Spleen (tissue), 11 donors: ENCODE measurements around the gene OLFML3. TPM values are rescaled to one million over a fixed set of nuclear protein-coding genes. Genes with fewer than 3 reads are reported as not detected.

Experiments
- DNase-seq: peaks from one replicate; pipeline ENCODE4 v3.0.0-alpha.2; 2020
- H3K27ac ChIP-seq, 8 donors: fragments of 200-600 bp; sonication (generic) in 7 of 8; 1 replicate in 4 of 8; 2 replicates in 4 of 8; pipeline versions ENCODE4 v1.5.0 to v1.8.0; 2016 to 2021; ENCODE audit warnings: inconsistent platforms in 4 of 8, mild to moderate bottlenecking in 4 of 8, moderate library complexity in 1 of 8
- H3K27me3 ChIP-seq, 7 donors: fragments of 200-600 bp; sonication (generic) in 6 of 7; replicated peaks in 1 of 7; 1 replicate in 4 of 7; 2 replicates in 3 of 7; pipeline versions ENCODE4 v1.5.0 to v1.8.0; 2016 to 2021; ENCODE audit warnings: inconsistent platforms in 3 of 7, mild to moderate bottlenecking in 1 of 7
- H3K36me3 ChIP-seq, 6 donors: fragments of 200-600 bp; sonication (generic) in 5 of 6; 1 replicate in 4 of 6; 2 replicates in 2 of 6; pipeline versions ENCODE4 v1.5.0 to v1.8.0; 2016 to 2021; ENCODE audit warnings: inconsistent platforms in 2 of 6
- H3K4me1 ChIP-seq, 6 donors: fragments of 200-600 bp; sonication (generic) in 5 of 6; 1 replicate in 3 of 6; 2 replicates in 3 of 6; pipeline versions ENCODE4 v1.5.0 to v1.8.0; 2016 to 2021; ENCODE audit warnings: inconsistent platforms in 3 of 6
- H3K4me3 ChIP-seq, 8 donors: fragments of 200-600 bp; sonication (generic) in 7 of 8; 1 replicate in 4 of 8; 2 replicates in 4 of 8; pipeline versions ENCODE4 v1.5.0 to v1.8.0; 2016 to 2021; ENCODE audit warnings: inconsistent platforms in 4 of 8, mild to moderate bottlenecking in 4 of 8, moderate library complexity in 2 of 8
- H3K9me3 ChIP-seq, 8 donors: fragments of 200-600 bp; sonication (generic) in 7 of 8; 1 replicate in 4 of 8; 2 replicates in 4 of 8; pipeline versions ENCODE4 v1.5.0 to v1.8.0; 2016 to 2021; ENCODE audit warnings: inconsistent platforms in 4 of 8
- CTCF ChIP-seq, 11 experiments: fragments of 200-600 bp in 7 of 11; fragments of 450-650 bp in 4 of 11; sonication (generic) in 4 of 11; IDR thresholded peaks in 8 of 11; conservative IDR thresholded peaks in 3 of 11; 1 replicate in 7 of 11; 2 replicates in 4 of 11; pipeline versions ENCODE4 v1.4.0 to v1.8.0; 2016 to 2021; ENCODE audit warnings: antibody characterized with exemption in 11 of 11, inconsistent platforms in 4 of 11, mild to moderate bottlenecking in 1 of 11
- POLR2A ChIP-seq, 3 donors: fragments of 450-650 bp; IDR thresholded peaks; one replicate each; pipeline ENCODE4 v1.5.1; 2017; ENCODE audit warnings: antibody characterized with exemption in 3 of 3, mild to moderate bottlenecking in 1 of 3
- POLR2AphosphoS5 ChIP-seq, 3 donors: sonication (generic); formaldehyde crosslinking; IDR thresholded peaks; one replicate each; pipeline ENCODE4 v1.5.1; 2017; ENCODE audit warnings: antibody characterized with exemption in 3 of 3
- WGBS, 5 donors: extraction: QIAGEN DNeasy Blood & Tissue Kit in 3 of 5; methylation state at CpG; one replicate each; pipeline versions ENCODE4 v1.1.5 to v1.1.7; 2013 to 2018; 5-methylcytosine and 5-hydroxymethylcytosine counted together
- intact Hi-C: fragments of 100-400 bp; cut with DNase I; formaldehyde crosslinking; loops from one replicate; pipeline ENCODE4 v1.15.0; 2023; ENCODE audit warnings: low total_unique reads
- polyA plus RNA-seq, 3 donors: library from polyadenylated mRNA; stranded (reverse); fragments of 200-250 nt; gene quantifications; one replicate each; pipeline ENCODE4 v1.2.1, GENCODE V29; 2013
- total RNA-seq, 7 donors: library from RNA; depleted of rRNA in 3 of 7; stranded (reverse); fragments of >200 nt in 3 of 7; fragmentation: NEBNext Ultra II Directional in 4 of 7; extraction: Animal tissue kit (Norgen Biotek cat#: 25700) in 4 of 7; gene quantifications; one replicate each; pipeline versions ENCODE4 v1.1.0 to v1.2.1, GENCODE V29; 2016 to 2021
- donor health status: healthy with polysubstance abuse.
- donor health status: DM: no; HTN: no; CAD: no; lungs with moderate emphysema.
- donor health status: DM: no; HTN: no; CAD: no.
- donor health status: Bipolar disorder and iron deficiency.
- donor health status: healthy.
- donor health status: DM: no; HTN: no; CAD: no.
- donor health status: DM: yes; HTN: yes; CAD: no.

Gene OLFML3
- total and polyA plus RNA-seq, 10 donors = 1.2 to 10.9 (median 5.1) TPM

GRCh38 chr1:113998361-113998760 is 19.1 kb downstream of the OLFML3 start:
- Histone ChIP-seq H3K27ac (no peak overlapping the region), H3K4me1 (peaks cover 0 to 5% (median 0%) of the 10 kb centered on the region in 6 donors), H3K27me3 (no peaks in the 10 kb centered on the region), H3K4me3 (no peak overlapping the region), H3K9me3 (peaks cover 4 to 33% (median 28%) of the 10 kb centered on the region in 8 donors), H3K36me3 (no peaks in the 10 kb centered on the region)
- WGBS, 5 donors = 3 to 11% (median 5%) methylated on average over 4 of the region's 4 CpGs
- no peak for DNase-seq
- TF ChIP-seq POLR2AphosphoS5 (IDR thresholded peaks at IDR 0.05) (no peak), POLR2A (IDR thresholded peaks at IDR 0.05) (no peak), CTCF (IDR thresholded peaks at IDR 0.05 in 8 of 11, conservative IDR thresholded peaks at IDR 0.05 in 3 of 11) (no peak)
- intact Hi-C loops = no loop called here

- H3K27me3 ChIP-seq = no peaks in the 10 kb centered on the region
- no peak overlapping the region for H3K27ac ChIP-seq
- intact Hi-C loops = no loop called here
- H3K4me3 ChIP-seq = no peak overlapping the region
- DNase-seq = no peak
- peaks cover 0 to 5% (median 0%) of the 10 kb centered on the region in 6 donors for H3K4me1 ChIP-seq
- TF ChIP-seq POLR2A (IDR thresholded peaks at IDR 0.05) = no peak
- WGBS, 5 donors = 79 to 92% (median 84%) methylated on average over 2 of the region's 2 CpGs
- no peaks in the 10 kb centered on the region for H3K36me3 ChIP-seq
- H3K9me3 ChIP-seq = peaks cover 4 to 24% (median 23%) of the 10 kb centered on the region in 8 donors
Observed at GRCh38 chr1:113999233-113999632, 20.0 kb downstream of the OLFML3 start.

DNA sequence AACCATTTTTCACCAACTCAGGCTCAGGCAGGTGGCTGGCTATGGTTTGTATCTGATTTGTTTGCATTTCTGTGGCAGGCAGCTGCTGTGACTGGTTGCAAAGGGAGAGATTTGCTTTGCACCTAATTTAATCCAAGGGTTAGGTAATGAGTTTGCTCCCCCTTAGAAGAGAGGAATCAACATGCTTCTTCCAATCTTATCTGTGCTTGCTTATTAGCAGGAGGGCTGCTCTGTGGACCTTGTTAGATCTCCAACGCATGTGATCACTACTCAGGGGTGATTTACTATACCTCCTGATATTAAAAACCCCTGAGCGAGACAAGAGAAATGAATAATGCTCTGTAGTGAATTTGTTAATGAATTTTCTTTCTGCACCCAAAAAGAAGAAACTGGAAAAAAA is 20.5 kb downstream of the OLFML3 start:
- TF ChIP-seq POLR2AphosphoS5 (IDR thresholded peaks at IDR 0.05) (no peak), POLR2A (IDR thresholded peaks at IDR 0.05) (no peak), CTCF (IDR thresholded peaks at IDR 0.05 in 8 of 11, conservative IDR thresholded peaks at IDR 0.05 in 3 of 11) (no peak)
- intact Hi-C loops = no loop called here
- WGBS, 5 donors = 85 to 96% (median 93%) methylated on average over 2 of the region's 2 CpGs

GRCh38 chr1:114000406-114000805 is 21.1 kb downstream of the OLFML3 start:
- H3K36me3 ChIP-seq = no peaks in the 10 kb centered on the region
- intact Hi-C loops = no loop called here
- H3K27ac ChIP-seq = no peak overlapping the region
- no peak for DNase-seq
- TF ChIP-seq CTCF (IDR thresholded peaks at IDR 0.05 in 8 of 11, conservative IDR thresholded peaks at IDR 0.05 in 3 of 11) (no peak), POLR2A (IDR thresholded peaks at IDR 0.05) (no peak), POLR2AphosphoS5 (IDR thresholded peaks at IDR 0.05) (no peak)
- no peak overlapping the region for H3K4me3 ChIP-seq
- no peaks in the 10 kb centered on the region for H3K27me3 ChIP-seq
- peaks cover 0 to 12% (median 11%) of the 10 kb centered on the region in 8 donors for H3K9me3 ChIP-seq
- H3K4me1 ChIP-seq = peaks cover 0 to 5% (median 0%) of the 10 kb centered on the region in 6 donors

More for the DNA sequence above, 20.5 kb downstream of the OLFML3 start:
- Histone ChIP-seq H3K4me3 (no peak overlapping the region), H3K36me3 (no peaks in the 10 kb centered on the region), H3K27ac (no peak overlapping the region), H3K9me3 (peaks cover 4 to 19% (median 17%) of the 10 kb centered on the region in 8 donors), H3K4me1 (peaks cover 0 to 5% (median 0%) of the 10 kb centered on the region in 6 donors), H3K27me3 (no peaks in the 10 kb centered on the region)
- DNase-seq = no peak
